ENCODE data around the gene SRSF11. TPM values are rescaled to one million over a fixed set of nuclear protein-coding genes. Genes with fewer than 3 reads are reported as not detected.

SRSF11 gene
- total RNA-seq, 1 donor from 2014 or later: 195 TPM

DNA sequence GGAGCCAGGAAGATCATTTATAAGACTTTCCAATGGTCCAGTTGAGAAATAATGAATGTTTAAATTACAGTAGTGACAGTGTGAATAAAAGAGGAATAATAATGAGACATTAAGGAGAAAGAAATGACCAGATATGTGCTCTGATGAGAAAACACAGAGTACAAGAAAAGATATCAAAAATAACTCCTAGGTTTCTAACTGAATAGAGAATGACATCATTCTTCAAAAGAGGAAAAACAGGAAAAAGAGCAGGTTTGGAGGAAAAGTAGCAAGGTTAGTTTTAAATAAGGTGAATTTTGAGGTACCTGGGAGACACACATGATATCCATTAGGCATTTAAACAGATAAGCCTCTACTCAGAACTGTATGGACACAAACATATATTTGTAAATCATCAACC, 78.3 kb downstream of the SRSF11 start:
- no peak for DNase-seq
- H3K36me3 Mint-ChIP-seq (ENCODE audit: low read depth): peaks cover 30% of the 10 kb centered on the region
- intact Hi-C loops (cut with micrococcal nuclease): no loop called here
- no peak overlapping the region for H3K27ac Mint-ChIP-seq
- H3K4me3 Mint-ChIP-seq: no peak overlapping the region
- H3K27me3 Mint-ChIP-seq: no peaks in the 10 kb centered on the region
- H3K4me1 Mint-ChIP-seq: no peaks in the 10 kb centered on the region
- H3K9me3 Mint-ChIP-seq: no peaks in the 10 kb centered on the region

Other genes starting within 250 kb of the SRSF11 start
- 23.3 and 25.3 TPM in 2 replicates for gene LRRC40, start 15.8 kb upstream of the SRSF11 start, total RNA-seq
- 22.2 and 24.6 TPM in 2 replicates for gene ANKRD13C, start 133.3 kb downstream of the SRSF11 start, total RNA-seq
- gene CTH, start 189.9 kb downstream of the SRSF11 start, total RNA-seq: 12.7 and 14.3 TPM in 2 replicates

Data from activated CD4-positive, alpha-beta T cell treated with anti-CD3 and anti-CD28 coated beads, Interleukin-2, amount 10 ng/mL, durations not matched to agents 24 days and 14 days (primary cell).